Measurements from ENCODE around the gene FKBP11.
A peak's percentile ranks its signal among the peaks of the same experiment; 100 is the strongest.

FKBP11 gene

DNA sequence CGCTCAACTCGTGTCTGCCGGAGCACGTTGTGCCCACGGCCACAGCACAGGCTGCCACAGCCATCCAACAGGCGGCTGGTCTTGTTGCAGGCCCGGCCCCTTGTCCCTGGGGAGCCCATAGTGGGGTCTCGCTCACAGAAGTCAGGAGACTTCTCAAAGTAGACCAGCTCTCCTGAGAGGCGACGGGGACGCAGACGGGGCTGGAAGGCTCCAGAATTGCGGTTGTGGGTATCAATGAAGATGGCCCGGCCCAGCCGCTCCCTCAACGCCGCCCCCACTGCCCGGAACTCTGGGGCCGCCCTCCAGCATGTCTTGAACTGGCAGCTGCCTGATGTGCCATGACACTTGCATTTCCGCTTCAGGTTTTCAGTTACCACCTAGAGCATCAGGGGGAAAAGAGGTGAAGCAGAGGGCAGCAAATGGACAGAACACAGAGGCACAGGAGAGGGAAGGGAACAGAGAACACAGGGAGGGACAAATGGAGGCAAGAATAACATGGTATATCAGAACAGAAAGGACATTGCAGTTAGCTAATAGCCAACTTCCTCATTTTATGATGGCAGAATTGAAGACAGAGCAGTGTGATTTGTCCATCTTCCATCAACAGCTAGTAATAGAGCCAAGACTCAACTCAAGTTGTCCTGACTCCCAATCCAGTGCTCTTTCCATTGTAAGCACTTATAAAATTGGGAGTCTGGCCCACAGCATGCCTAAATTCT is 41.0 kb upstream of the FKBP11 start:
- Histone ChIP-seq H3K4me3 (ENCODE audit: low read depth in 1 of 2, low read length in 2 of 2) (no peak overlapping the region), H3K27ac (ENCODE audit: low read depth, low read length) (no peak overlapping the region), H3K4me1 (ENCODE audit: insufficient read depth, low read length) (peaks cover 11% of the 10 kb centered on the region), H3K36me3 (ENCODE audit: insufficient read depth, low read length) (no peaks in the 10 kb centered on the region), H3K27me3 (ENCODE audit: control insufficient read depth in 1 of 2, insufficient read depth in 2 of 2, low read length in 2 of 2) (peaks cover 12 to 23% of the 10 kb centered on the region in 2 donors), H3K9ac (ENCODE audit: low read length) (no peak overlapping the region), H3K9me3 (ENCODE audit: low read length) (no peaks in the 10 kb centered on the region)

DNA sequence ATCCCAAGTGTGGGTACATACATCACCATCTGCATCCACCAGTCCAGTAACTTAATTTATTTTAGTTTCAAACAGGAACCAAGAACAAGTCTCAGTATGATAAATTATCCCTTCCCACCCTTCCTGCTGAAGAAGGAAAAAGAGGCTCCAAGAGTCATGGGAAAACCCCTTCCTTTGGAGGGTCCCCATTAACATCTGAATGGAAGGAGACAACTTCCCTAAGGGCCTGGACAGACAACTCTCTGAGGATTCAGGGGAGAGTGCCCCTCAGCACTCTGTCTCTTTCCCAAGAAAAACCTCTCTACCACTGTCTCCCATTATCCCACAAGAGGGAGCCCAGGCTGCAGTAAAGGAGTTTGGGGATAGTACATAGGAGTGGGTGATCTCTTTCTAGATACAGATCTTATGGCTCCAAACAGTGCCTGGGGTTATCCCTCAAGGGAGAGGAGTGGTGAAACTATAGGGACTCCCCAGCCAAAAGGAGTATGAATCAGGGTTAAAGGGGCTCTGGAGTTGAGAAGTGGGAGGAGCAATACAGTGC is 40.1 kb upstream of the FKBP11 start:
- Histone ChIP-seq H3K4me3 (ENCODE audit: low read depth in 1 of 2, low read length in 2 of 2) (no peak overlapping the region), H3K27me3 (ENCODE audit: control insufficient read depth in 1 of 2, insufficient read depth in 2 of 2, low read length in 2 of 2) (peaks cover 2 to 13% of the 10 kb centered on the region in 2 donors), H3K27ac (ENCODE audit: low read depth, low read length) (no peak overlapping the region), H3K9ac (ENCODE audit: low read length) (no peak overlapping the region), H3K9me3 (ENCODE audit: low read length) (no peaks in the 10 kb centered on the region), H3K36me3 (ENCODE audit: insufficient read depth, low read length) (no peaks in the 10 kb centered on the region), H3K4me1 (ENCODE audit: insufficient read depth, low read length) (peaks cover 6% of the 10 kb centered on the region)

DNA sequence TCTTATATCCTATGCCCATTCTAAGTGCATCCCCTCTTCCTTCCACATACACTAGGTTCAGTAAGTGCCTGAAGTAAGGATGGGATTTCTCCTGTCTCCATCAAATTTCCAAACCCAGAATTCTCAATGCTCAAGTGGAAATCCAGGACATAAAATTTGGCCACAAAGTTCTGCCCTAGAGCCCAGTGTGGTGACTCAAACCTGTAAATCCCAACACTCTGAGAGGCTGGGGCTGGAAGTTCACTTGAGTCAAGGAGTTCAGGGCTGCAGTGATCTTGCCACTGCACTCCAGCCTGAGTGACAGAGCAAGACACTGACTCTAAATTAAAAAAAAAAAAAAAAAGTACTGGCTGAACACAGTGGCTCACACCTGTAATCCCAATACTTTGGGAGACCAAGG is 36.5 kb upstream of the FKBP11 start:
- no peak overlapping the region for H3K27ac ChIP-seq (ENCODE audit: low read depth, low read length)
- H3K27me3 ChIP-seq (ENCODE audit: control insufficient read depth in 1 of 2, insufficient read depth in 2 of 2, low read length in 2 of 2): no peaks in the 10 kb centered on the region
- no peaks in the 10 kb centered on the region for H3K36me3 ChIP-seq (ENCODE audit: insufficient read depth, low read length)
- no peaks in the 10 kb centered on the region for H3K9me3 ChIP-seq (ENCODE audit: low read length)
- H3K9ac ChIP-seq (ENCODE audit: low read length): no peak overlapping the region
- H3K4me1 ChIP-seq (ENCODE audit: insufficient read depth, low read length): peaks cover 5% of the 10 kb centered on the region
- H3K4me3 ChIP-seq (ENCODE audit: low read depth in 1 of 2, low read length in 2 of 2): no peak overlapping the region

GRCh38 chr12:48961331-48961730 is 36.0 kb upstream of the FKBP11 start:
- Histone ChIP-seq H3K36me3 (ENCODE audit: insufficient read depth, low read length) (no peaks in the 10 kb centered on the region), H3K27me3 (ENCODE audit: control insufficient read depth in 1 of 2, insufficient read depth in 2 of 2, low read length in 2 of 2) (no peaks in the 10 kb centered on the region), H3K27ac (ENCODE audit: low read depth, low read length) (no peak overlapping the region), H3K9ac (ENCODE audit: low read length) (no peak overlapping the region), H3K4me1 (ENCODE audit: insufficient read depth, low read length) (peaks cover 5% of the 10 kb centered on the region), H3K9me3 (ENCODE audit: low read length) (no peaks in the 10 kb centered on the region), H3K4me3 (ENCODE audit: low read depth in 1 of 2, low read length in 2 of 2) (no peak overlapping the region)

GRCh38 chr12:48960834-48961233 is 35.5 kb upstream of the FKBP11 start:
- Histone ChIP-seq H3K4me3 (ENCODE audit: low read depth in 1 of 2, low read length in 2 of 2) (no peak overlapping the region), H3K9me3 (ENCODE audit: low read length) (no peaks in the 10 kb centered on the region), H3K4me1 (ENCODE audit: insufficient read depth, low read length) (peaks cover 10% of the 10 kb centered on the region), H3K27ac (ENCODE audit: low read depth, low read length) (no peak overlapping the region), H3K9ac (ENCODE audit: low read length) (no peak overlapping the region), H3K27me3 (ENCODE audit: control insufficient read depth in 1 of 2, insufficient read depth in 2 of 2, low read length in 2 of 2) (no peaks in the 10 kb centered on the region), H3K36me3 (ENCODE audit: insufficient read depth, low read length) (no peaks in the 10 kb centered on the region)

DNA sequence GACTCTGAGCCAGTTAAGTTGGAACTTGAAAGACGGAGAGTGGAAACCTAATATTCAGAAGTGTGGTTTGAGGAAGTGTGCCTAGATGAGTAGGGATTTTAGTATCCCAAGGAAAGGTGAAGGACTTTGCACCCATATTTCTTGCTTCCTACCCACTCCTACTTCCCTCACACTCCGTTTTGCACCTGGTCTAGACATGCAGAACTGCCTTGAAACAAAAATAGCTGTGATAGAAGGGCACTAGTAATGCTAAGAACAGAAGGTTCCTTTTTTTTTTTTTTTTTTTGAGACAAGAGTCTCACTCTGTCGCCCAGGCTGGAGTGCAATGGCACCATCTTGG is 32.7 kb upstream of the FKBP11 start:
- no peaks in the 10 kb centered on the region for H3K36me3 ChIP-seq (ENCODE audit: insufficient read depth, low read length)
- H3K27me3 ChIP-seq (ENCODE audit: control insufficient read depth in 1 of 2, insufficient read depth in 2 of 2, low read length in 2 of 2): no peaks in the 10 kb centered on the region
- H3K27ac ChIP-seq (ENCODE audit: low read depth, low read length): no peak overlapping the region
- peaks cover 18% of the 10 kb centered on the region for H3K4me1 ChIP-seq (ENCODE audit: insufficient read depth, low read length)
- H3K9ac ChIP-seq (ENCODE audit: low read length): no peak overlapping the region
- peak overlapping the region in 1 of 2 donors; percentile 94 for H3K4me3 ChIP-seq (ENCODE audit: low read depth in 1 of 2, low read length in 2 of 2)
- no peaks in the 10 kb centered on the region for H3K9me3 ChIP-seq (ENCODE audit: low read length)

- Histone ChIP-seq H3K27ac (ENCODE audit: low read depth, low read length) (peak within 1 kb of the TSS; percentile 88), H3K36me3 (ENCODE audit: insufficient read depth, low read length) (no peaks in the 10 kb centered on the region), H3K4me1 (ENCODE audit: insufficient read depth, low read length) (peaks cover 18% of the 10 kb centered on the region), H3K27me3 (ENCODE audit: control insufficient read depth in 1 of 2, insufficient read depth in 2 of 2, low read length in 2 of 2) (no peaks in the 10 kb centered on the region), H3K9ac (ENCODE audit: low read length) (peak within 1 kb of the TSS; percentile 66), H3K9me3 (ENCODE audit: low read length) (no peaks in the 10 kb centered on the region), H3K4me3 (ENCODE audit: low read depth in 1 of 2, low read length in 2 of 2) (peak within 1 kb of the TSS; percentile 92 to 94)
These were observed 32.1 kb upstream of the FKBP11 start, which contains the start of gene ARF3 for GRCh38 chr12:48957141-48958048. ARF3 (minus strand) TSS chr12:48957487; CDS start chr12:48941095, 16,392 bp downstream.

GRCh38 chr12:48956279-48957140 is 31.2 kb upstream of the FKBP11 start:
- H3K9me3 ChIP-seq (ENCODE audit: low read length): no peaks in the 10 kb centered on the region
- H3K4me3 ChIP-seq (ENCODE audit: low read depth in 1 of 2, low read length in 2 of 2): peak overlapping the region; percentile 92 to 94
- H3K27ac ChIP-seq (ENCODE audit: low read depth, low read length): peak overlapping the region; percentile 88
- H3K4me1 ChIP-seq (ENCODE audit: insufficient read depth, low read length): peaks cover 18% of the 10 kb centered on the region
- no peaks in the 10 kb centered on the region for H3K27me3 ChIP-seq (ENCODE audit: control insufficient read depth in 1 of 2, insufficient read depth in 2 of 2, low read length in 2 of 2)
- no peaks in the 10 kb centered on the region for H3K36me3 ChIP-seq (ENCODE audit: insufficient read depth, low read length)
- H3K9ac ChIP-seq (ENCODE audit: low read length): peak overlapping the region; percentile 66

GRCh38 chr12:48954841-48955501 is 29.7 kb upstream of the FKBP11 start:
- Histone ChIP-seq H3K9me3 (ENCODE audit: low read length) (no peaks in the 10 kb centered on the region), H3K4me1 (ENCODE audit: insufficient read depth, low read length) (peaks cover 18% of the 10 kb centered on the region), H3K27me3 (ENCODE audit: control insufficient read depth in 1 of 2, insufficient read depth in 2 of 2, low read length in 2 of 2) (no peaks in the 10 kb centered on the region), H3K9ac (ENCODE audit: low read length) (no peak overlapping the region), H3K4me3 (ENCODE audit: low read depth in 1 of 2, low read length in 2 of 2) (no peak overlapping the region), H3K36me3 (ENCODE audit: insufficient read depth, low read length) (no peaks in the 10 kb centered on the region), H3K27ac (ENCODE audit: low read depth, low read length) (no peak overlapping the region)

DNA sequence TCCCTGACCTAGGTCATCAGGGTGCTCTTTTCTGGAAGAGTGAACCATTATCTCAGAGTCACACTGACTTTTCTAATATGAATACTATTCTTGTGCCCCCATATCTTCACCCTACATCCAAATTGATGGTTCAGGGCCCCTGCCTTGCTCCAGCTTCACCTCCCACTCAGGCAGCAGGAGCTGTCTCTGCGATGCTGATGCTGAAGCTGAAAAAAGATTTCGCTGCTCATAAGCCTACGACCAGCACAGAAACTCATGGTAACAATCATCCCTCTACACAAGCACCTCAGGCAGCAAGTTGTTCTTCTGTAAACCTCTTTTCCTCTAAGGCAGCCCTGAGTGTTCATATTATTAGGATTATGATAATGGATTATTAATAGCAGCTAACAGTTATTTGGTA is 28.8 kb upstream of the FKBP11 start:
- Histone ChIP-seq H3K9me3 (ENCODE audit: low read length) (no peaks in the 10 kb centered on the region), H3K4me1 (ENCODE audit: insufficient read depth, low read length) (peaks cover 18% of the 10 kb centered on the region), H3K9ac (ENCODE audit: low read length) (no peak overlapping the region), H3K4me3 (ENCODE audit: low read depth in 1 of 2, low read length in 2 of 2) (no peak overlapping the region), H3K36me3 (ENCODE audit: insufficient read depth, low read length) (no peaks in the 10 kb centered on the region), H3K27ac (ENCODE audit: low read depth, low read length) (no peak overlapping the region), H3K27me3 (ENCODE audit: control insufficient read depth in 1 of 2, insufficient read depth in 2 of 2, low read length in 2 of 2) (no peaks in the 10 kb centered on the region)

Data from muscle layer of colon (tissue), 2 donors.